ENCODE results near the gene GNL2. TPM values are rescaled to one million over a fixed set of nuclear protein-coding genes. Genes with fewer than 3 reads are reported as not detected.
"Not testable (repeated sequence)": the region's sequence is repeated elsewhere in the genome, so short reads cannot be mapped to it uniquely, and the experiment has no call there.

Gene GNL2
- total RNA-seq, 1 donor from 2014 or later: 22.0 TPM

DNA sequence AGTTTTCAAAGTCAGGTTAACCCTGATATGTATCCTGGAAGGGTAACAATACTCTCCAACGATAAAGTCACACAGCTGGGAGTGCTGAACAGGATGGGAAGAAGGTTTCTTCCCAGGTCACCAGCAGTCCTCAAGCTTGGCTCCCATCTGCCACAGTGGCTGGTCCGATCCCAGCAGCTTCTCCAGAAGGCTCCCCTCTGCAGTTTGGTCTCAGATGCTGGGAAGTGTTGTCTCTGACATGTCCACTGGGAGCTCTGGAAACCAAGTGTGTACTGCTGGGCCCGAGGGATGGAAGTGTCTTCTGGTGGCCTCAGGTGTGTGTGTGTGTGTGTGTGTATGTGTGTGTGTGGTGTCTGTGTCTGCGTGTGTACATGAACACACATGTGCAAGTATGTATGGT is 16.4 kb upstream of the GNL2 start:
- ATAC-seq: no peak
- intact Hi-C loops (cut with DNase I): no loop called here
- no peak for DNase-seq (ENCODE audit: missing footprints)

DNA sequence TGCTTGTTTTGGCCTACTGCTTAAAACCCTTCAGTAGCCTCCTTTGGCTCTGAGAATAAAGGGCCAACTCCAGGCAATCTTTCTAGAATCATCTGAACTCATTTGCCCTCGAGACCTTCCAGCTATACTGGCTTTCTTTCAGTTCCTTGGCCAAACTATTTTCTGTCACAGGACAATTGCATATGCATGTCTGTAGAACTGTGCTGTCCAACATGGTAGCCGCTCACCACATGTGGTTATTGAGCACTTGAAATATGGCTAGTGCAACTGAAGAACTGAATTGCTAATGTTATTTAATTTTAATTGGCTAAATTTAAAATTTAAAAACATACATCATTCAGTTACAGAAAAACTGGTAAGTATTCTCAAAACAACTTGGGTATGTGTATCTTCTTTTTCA is 14.3 kb upstream of the GNL2 start:
- intact Hi-C loops (cut with DNase I): no loop called here
- no peak for DNase-seq (ENCODE audit: missing footprints)
- no peak for ATAC-seq

DNA sequence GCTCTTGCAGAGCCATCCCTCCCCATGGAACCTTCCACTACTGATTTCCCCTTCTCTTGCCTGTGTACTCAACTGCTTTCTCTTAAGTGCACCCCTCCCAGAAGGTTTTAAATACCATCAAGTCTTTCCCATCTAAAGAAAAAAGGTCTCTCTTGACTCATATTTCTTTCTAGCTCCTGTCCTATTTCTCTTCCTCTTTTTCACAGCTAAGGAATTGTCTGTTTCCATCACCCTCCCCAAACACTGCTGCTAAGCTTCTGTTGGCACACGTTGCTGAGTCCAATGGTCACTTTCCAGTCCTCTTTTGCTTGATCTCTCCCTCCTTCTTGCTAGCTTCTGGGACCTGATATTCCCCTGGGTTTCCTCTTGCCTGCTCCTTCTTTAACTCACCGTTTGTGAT is 13.3 kb upstream of the GNL2 start:
- ATAC-seq (no peak), DNase-seq (ENCODE audit: missing footprints) (no peak)
- intact Hi-C loops (cut with DNase I): no loop called here

DNA sequence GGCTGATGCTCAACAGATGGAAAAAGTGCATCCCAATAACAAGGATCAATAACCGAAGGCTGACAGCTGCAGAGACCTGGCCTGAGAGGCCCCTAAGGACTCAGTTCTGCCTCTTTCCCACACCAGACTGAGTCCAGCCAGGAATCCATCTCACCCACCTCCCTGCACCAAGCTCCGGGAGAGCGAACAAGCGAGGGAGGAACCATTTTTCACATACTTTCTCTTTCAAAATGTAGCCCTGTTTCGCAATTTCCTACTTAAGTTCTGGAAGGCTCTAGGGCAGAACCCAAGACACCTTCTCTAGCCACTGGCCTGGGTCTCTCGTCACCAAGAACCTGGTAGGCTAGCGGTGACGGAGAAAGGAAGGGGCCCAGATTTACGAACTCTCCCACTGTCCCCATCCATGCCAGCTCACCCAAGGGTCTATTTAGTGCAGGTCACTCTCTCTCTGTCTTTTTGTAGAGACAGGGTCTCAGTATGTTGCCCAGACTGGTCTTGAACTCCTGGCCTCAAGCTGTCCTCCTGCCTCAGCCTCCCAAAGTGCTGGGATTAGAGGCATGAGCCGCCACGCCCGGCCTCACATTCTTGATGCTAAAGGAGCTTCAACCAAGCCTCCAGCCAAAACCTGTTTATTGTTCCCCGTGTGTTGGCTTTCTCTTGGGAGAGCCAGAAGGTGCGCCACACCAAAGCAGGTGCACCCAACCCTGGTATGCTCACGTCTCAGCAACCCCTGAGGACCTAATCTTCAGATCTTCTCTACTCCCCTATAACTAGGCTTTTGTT is 10.9 kb upstream of the GNL2 start:
- DNase-seq (ENCODE audit: missing footprints) (no peak), ATAC-seq (no peak)
- intact Hi-C loops (cut with DNase I): no loop called here

DNA sequence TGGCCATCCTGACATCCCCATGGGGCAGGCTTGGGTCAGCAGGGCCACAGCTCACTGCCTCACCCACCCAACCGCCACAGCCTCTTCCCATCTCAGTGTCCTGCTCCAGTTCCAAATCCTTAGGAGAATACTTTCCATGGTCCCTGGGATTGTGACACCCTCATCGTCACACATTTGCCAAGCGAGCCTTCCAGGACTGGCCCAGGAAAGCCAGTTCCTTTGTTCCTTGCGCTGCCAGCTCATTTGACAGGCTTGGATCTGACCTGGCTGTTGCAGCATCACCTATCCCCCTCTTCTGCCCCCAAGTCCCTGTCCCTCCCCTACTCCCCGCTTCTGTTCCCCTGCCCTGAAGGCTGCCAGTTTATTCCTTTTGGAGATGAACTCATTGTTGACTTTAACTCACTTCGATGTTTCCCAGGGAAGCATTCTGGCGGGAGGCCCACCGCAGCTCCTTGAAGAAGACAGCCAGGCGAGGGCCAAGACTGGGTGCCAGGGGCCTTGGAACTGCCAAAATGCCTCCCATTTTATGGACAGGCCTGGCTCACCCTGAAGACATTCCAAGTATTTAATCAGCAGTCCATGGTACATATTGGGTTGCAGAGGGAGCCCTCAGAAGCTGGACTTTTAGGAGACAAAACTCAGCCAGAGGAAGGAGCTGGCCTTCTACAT is 10.2 kb upstream of the GNL2 start:
- no peak for ATAC-seq
- intact Hi-C loops (cut with DNase I): no loop called here
- no peak for DNase-seq (ENCODE audit: missing footprints)

DNA sequence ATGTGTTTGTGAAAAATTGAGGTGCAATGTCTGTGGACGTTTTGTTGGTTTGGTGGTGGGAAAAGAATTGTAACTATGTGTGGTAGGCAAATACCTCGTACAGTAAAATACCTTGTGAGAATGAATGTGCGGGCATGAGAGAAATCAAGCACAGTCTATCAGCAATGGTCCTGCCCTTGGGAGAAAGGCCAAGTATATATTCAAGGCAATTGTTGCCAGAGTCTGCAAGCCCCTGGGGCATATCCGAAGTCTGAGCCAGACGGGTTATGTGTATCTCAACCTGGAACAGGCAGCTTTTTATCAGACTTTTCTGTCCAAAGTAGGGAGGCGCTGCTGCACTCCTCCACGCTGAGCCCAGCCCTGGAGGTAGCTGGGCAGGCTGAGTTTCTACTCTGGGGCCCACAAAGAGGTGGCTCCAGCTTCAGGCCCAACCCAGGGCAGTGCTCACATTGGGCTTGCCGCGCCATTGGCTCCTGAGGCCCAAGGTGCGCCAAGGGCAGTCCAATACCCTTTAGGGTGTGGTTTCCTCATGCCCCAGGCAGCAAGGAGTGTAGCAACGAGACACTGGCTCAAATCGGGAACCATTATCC is 9.4 kb upstream of the GNL2 start:
- ATAC-seq (no peak), DNase-seq (ENCODE audit: missing footprints) (no peak)
- intact Hi-C loops (cut with DNase I): no loop called here

DNA sequence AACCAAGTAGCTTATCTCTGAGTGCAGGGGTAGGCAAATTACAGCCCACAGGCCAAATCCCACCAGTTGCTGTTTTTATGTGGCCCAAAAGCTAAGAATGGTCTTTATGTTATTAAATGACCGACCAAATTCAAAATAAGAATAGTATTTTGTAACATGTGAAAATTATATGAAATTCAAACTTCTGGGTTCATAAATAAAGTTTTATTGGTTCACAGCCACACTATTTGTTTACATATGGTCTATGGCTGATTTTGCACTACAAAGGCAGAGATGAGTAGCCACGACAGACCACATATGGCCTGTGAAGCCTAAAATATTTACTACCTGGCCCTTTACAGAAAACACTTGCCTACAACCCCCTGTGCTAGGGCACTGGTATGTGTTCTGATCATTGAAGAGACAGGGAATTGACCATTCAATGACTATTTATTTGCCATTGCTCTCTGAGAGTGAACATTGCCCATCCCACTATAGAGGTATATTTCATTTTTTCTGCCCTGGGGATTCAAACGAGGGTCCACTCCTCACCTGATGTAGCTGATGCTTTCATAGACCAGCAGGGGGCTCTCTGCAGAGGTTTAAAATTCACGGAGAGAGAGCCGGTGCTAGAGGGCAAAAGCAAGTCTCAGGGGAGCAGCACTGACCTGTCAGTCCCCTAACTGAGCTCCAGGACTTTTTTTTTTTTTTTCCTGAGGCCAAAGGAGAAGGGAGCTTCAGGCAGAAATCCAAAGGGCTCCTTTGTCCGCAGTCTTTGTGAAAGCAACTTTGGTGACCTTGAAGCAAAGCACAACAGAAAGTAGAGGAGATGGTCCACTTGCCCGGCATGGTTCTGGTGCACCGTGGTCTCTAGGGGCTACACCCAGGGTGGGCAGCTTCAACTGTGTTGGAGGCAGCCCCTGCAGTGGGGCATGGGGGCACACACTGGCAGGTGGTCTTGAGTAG is 7.3 kb upstream of the GNL2 start:
- DNase-seq (ENCODE audit: missing footprints): no peak
- intact Hi-C loops (cut with DNase I): loop anchor here (5.0 kb wide), 1 partner anchor 79 kb away; no protein-coding TSS in a partner anchor
- peak; percentile 39 for ATAC-seq

DNA sequence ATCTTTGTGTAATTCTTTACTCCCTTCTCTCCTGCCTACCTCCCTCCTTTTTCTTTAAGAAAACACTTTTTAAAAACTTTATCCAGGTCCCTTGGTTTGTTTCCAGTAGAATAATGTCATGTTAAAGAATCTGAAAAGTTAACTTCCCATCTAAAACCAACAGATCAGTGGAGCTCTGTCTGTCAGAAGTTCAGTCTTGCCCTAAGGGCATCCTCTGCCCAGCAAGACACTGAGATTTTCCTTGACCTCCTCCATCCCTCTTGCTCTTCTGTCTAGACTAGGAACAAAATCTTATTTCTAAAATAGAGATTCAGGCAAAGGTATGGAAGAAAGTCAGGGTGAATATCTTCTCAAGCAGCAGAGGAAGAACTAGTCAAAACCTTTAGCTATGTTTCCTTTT is 5.7 kb upstream of the GNL2 start:
- ATAC-seq: no peak
- DNase-seq (ENCODE audit: missing footprints): no peak
- intact Hi-C loops (cut with DNase I): loop anchor here (5.0 kb wide), 1 partner anchor 81 kb away; no protein-coding TSS in a partner anchor

DNA sequence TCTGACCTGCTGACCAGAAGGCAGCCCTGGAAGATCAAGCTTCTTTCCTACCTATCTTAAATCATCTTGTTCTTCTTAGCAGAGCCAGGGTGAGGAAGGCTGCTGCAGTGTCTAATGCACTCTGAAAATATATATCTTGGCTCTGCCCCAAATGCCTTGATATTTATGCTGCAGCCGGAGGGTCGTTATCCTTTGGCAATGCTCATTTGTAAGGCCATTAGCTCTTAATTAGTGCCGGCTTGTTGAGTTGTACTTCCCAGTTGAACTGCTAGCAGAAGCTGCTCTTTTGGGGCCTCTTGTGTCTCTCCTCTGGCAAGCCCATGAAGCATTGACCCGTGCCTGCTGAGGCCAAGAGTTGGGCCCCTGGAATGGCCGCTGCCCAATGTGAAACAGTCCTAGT is 4.2 kb upstream of the GNL2 start:
- ATAC-seq (no peak), DNase-seq (ENCODE audit: missing footprints) (no peak)
- intact Hi-C loops (cut with DNase I): loop anchor here (5.0 to 10.0 kb wide), 3 partner anchors 48 to 255 kb away; partner anchors contain the start of genes MTF1 and SNIP1

DNA sequence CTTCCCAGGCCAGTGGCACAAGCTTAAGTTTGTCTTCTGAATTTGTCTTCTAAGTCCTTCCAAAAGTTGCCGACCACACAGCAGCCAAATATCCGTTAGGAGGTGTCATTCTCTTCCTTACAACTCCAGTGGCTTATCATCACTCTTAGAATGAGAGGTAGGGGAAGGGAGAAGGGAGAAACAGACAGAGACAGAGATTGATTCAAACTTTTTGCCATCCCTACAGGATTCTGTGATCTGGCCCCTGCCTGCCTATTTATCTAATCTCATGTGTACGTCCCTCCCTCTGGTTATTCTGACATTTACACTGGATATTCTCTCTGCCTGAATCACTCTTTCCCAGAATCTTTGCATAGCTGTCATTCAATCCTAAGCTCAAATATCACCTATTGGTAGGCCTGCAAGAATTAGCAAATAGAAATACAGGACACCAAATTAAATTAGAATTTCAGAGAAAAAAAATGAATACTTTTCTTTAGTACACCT is 488 bp upstream of the GNL2 start:
- intact Hi-C loops (cut with DNase I): loop anchor here (1.0 to 10.0 kb wide), 3 partner anchors 44 to 259 kb away; partner anchors contain the start of genes MTF1, SNIP1 and YRDC
- no peak for DNase-seq (ENCODE audit: missing footprints)
- peak; percentile 8 for ATAC-seq

DNA sequence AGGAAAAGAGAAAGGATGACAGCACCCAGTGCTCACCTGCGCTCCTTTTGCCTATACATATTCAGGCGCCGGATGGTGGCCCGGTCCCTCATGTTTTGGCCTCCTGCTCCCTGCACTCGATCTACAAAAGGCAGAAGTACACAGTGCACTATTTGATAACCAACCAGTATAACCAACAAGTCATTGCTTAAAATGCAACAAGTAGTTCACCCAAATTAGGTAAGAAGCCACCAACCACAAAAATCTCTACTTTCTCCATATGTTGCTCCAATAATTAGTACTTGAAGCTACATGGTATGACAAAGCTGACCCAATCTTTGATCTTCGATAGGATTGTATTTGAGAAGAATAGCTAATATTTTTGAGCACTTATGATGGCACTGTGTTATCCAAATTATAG is 2.0 kb downstream of the GNL2 start:
- ATAC-seq (no peak), DNase-seq (ENCODE audit: missing footprints) (no peak)
- intact Hi-C loops (cut with DNase I): loop anchor here (2.0 to 10.0 kb wide), 2 partner anchors 97 to 261 kb away; partner anchors contain the start of gene MTF1

DNA sequence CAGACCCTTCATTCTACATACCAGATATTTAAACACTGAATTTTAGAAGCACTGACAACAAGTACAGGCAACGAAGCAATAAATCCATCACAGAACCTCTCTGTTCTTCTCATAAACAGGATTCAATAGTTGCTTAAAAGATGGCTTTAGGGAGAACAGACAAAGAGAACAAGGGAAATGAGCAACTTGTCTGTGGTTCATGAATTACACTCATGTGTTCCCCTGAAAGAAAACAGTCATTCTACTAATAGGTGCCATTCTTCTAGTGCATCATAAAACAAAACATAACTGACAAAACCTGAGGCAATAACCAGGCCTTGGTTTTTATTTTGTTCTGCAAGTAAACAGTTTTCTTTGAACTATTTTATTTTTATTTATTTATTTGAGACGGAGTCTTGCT is 6.8 kb downstream of the GNL2 start:
- ATAC-seq (no peak), DNase-seq (ENCODE audit: missing footprints) (no peak)
- intact Hi-C loops (cut with DNase I): no loop called here

DNA sequence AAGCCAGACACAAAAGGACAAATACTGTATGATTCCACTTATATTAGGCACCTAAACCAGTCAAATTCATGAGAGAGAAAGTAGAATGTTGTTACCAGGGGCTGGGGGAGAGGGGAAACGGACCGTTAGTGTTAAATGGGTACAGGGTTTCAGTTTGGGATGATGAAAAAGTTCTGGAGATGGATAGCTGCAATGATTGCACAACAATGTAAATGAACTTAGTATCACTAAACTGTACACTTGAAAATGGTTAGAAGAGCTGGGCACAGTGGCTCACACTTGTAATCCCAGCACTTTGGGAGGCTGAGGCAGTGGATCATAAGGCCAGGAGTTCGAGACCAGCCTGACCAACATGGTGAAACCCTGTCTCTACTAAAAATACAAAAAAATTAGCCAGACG is 11.2 kb downstream of the GNL2 start:
- DNase-seq (ENCODE audit: missing footprints); ATAC-seq; intact Hi-C loops (cut with DNase I): not testable (repeated sequence)

DNA sequence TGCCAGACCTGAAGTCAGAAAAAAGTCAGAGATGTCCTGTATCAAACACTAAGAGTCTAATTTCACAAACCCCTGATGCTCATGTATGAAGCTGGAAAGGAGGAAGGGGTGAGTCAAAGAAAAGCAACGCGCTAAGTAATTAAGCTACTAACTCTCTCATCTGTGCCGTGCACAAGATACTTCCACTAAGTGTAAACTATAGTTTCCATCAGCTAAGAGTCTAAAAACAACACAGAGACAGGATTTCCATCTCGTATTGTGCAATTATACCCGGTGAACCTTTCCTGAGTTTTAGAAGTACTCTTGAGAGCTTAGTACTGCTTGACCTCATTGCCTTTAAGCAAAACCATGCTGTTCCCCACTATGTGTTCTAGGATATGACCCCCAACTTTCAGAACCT is 20.0 kb downstream of the GNL2 start:
- ATAC-seq (no peak), DNase-seq (ENCODE audit: missing footprints) (no peak)
- intact Hi-C loops (cut with DNase I): no loop called here

DNA sequence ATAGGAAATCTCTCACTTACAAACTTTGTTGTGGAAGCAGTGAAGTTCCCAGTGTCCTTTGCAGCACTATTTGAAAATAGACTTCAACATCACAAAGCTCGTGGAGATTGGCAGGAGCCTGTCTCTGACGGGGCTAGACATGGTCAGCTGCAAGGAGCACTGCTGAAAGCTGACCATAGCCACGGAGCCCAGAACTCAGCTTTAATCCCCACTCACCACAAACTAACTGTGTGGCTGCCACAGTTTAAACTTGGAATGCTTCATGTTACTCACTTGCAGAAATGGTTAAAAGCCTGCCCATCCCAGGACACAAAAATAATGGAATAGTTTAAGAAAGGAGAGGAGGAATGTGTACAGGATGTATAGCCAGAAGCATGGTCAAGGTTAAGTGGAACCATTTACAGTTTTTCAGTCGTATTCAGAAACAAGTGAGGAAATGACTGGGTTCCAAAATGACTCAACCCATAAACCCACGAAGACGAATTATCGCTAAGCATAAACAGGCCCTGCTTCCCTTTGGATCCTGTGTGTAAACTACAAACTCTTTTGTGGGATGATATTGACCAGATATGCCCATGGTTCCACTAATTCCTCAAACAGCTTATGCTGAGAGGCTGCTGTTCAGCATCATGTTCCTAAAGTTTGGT is 20.8 kb downstream of the GNL2 start:
- intact Hi-C loops (cut with DNase I): no loop called here
- no peak for DNase-seq (ENCODE audit: missing footprints)
- ATAC-seq: no peak

DNA sequence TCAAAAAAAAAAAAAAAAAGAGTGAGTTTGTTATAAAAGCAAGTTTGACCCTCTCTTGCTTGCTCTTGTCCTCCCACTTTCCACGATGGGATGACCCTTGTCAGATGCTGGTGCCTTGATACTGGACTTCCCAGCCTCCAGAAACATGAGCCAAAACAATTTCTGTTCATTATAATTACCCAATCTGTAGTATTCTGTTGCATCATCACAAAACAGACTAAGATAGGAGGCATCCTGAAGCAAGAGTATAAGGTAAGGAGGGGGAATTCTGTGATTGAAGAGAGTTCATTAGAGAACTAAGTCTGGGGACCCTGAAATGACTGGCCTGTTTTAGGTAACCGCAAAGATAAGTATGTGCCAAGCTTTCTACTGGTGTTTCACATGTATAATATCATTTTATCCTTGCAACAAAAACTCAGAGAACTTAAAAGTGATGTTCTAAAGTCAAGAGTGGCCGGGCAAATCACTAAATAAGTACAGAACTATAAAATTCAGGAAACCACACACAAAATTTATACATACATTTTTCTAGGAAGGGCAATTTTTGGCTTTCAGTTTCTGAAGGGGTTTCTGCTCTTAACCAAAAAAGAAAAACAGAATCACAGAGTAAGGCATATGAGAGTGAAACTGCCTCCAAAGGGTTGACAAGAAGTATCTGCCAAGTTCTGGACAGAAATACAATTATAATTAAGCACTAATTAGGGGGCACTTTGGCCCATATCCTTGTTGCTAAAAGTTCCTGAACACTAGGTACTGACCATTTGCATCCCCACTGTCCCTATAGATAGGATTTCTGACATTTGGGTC is 25.0 kb downstream of the GNL2 start:
- intact Hi-C loops (cut with DNase I): no loop called here
- ATAC-seq (no peak), DNase-seq (ENCODE audit: missing footprints) (no peak)

DNA sequence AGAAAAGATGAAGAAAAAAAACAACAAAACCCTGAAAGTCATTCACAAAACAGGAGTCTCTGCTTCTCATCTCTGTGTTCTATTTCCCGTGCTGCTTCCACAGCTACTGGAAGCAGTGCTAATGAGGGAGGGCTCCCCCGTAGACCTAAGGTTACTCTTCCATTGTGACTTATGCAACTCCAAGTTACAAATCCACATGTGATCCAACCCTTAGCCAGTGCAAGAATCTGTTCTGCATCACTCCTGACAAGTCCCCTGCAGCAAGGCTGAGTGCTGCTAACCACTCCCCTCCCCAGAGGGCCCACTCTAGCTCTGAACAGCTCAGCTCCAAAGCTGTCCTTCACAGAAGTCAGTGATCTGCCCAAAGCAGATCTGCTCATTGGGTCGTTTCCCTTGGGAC is 28.7 kb downstream of the GNL2 start:
- ATAC-seq: no peak
- intact Hi-C loops (cut with DNase I): no loop called here
- no peak for DNase-seq (ENCODE audit: missing footprints)
